Fibroblast of lung (primary cell): ENCODE data around the gene TIMM44.

Experiments used
- CTCF ChIP-seq, 2 donors: IDR thresholded peaks in 1 of 2; conservative IDR thresholded peaks in 1 of 2; 1 replicate in 1 of 2; 2 replicates in 1 of 2; pipeline ENCODE4 v1.5.1; 2011 to 2012; ENCODE audit warnings: low read length in 2 of 2, control low read depth in 1 of 2, inconsistent platforms in 1 of 2, low read depth in 1 of 2, mild to moderate bottlenecking in 1 of 2
- EZH2 ChIP-seq: IDR thresholded peaks from 2 replicates; pipeline ENCODE4 v1.5.1; 2012; ENCODE audit warnings: low read length, control low read depth, mild to moderate bottlenecking; ENCODE audit errors: missing control alignments

- TF ChIP-seq CTCF (conservative IDR thresholded peaks at IDR 0.05 in 1 of 2, IDR thresholded peaks at IDR 0.05 in 1 of 2; ENCODE audit: low read depth in 1 of 2, low read length in 2 of 2) (no peak), EZH2 (no peak)
Measured at GRCh38 chr19:7895565-7895964, 47.9 kb downstream of the TIMM44 start.
